ENCODE results near the gene RBKS.
A peak's percentile ranks its signal among the peaks of the same experiment; 100 is the strongest.
"Not testable (repeated sequence)": the region's sequence is repeated elsewhere in the genome, so short reads cannot be mapped to it uniquely, and the experiment has no call there.

The RBKS gene

GRCh38 chr2:27762951-27763906 is 127.0 kb downstream of the RBKS start:
- DNase-seq (ENCODE audit: low spot score): no peak

GRCh38 chr2:27756544-27757498 is 133.4 kb downstream of the RBKS start:
- peak; percentile 14 for DNase-seq (ENCODE audit: low spot score)

- no peak for DNase-seq (ENCODE audit: low spot score)
Measured at GRCh38 chr2:27756091-27756490, 134.1 kb downstream of the RBKS start.

- DNase-seq (ENCODE audit: low spot score): no peak
Measured at GRCh38 chr2:27754831-27755230, 135.4 kb downstream of the RBKS start.

GRCh38 chr2:27754138-27754588 is 136.0 kb downstream of the RBKS start:
- DNase-seq (ENCODE audit: low spot score): peak; percentile 59

GRCh38 chr2:27752551-27753237 is 137.5 kb downstream of the RBKS start:
- DNase-seq (ENCODE audit: low spot score): peak; percentile 52

- no peak for DNase-seq (ENCODE audit: low spot score)
Measured at GRCh38 chr2:27751377-27751776, 138.8 kb downstream of the RBKS start.

- DNase-seq (ENCODE audit: low spot score): not testable (repeated sequence)
Measured at GRCh38 chr2:27748803-27749554, 141.2 kb downstream of the RBKS start.

GRCh38 chr2:27747827-27748352 is 142.3 kb downstream of the RBKS start:
- DNase-seq (ENCODE audit: low spot score): no peak

- DNase-seq (ENCODE audit: low spot score): no peak
Measured at GRCh38 chr2:27746325-27746724, 143.9 kb downstream of the RBKS start.

GRCh38 chr2:27745494-27745893 is 144.7 kb downstream of the RBKS start:
- DNase-seq (ENCODE audit: low spot score): not testable (repeated sequence)

- no peak for DNase-seq (ENCODE audit: low spot score)
Measured at GRCh38 chr2:27742571-27742970, 147.6 kb downstream of the RBKS start.

- peak; percentile 30 for DNase-seq (ENCODE audit: low spot score)
Measured at GRCh38 chr2:27741673-27742072, 148.5 kb downstream of the RBKS start.

GRCh38 chr2:27739058-27739373 is 151.2 kb downstream of the RBKS start:
- DNase-seq (ENCODE audit: low spot score): no peak

- DNase-seq (ENCODE audit: low spot score): no peak
Measured at GRCh38 chr2:27738349-27739057, 151.7 kb downstream of the RBKS start.

- DNase-seq (ENCODE audit: low spot score): peak; percentile 39
Measured at GRCh38 chr2:27737676-27738348, 152.4 kb downstream of the RBKS start.

GRCh38 chr2:27736890-27737204 is 153.3 kb downstream of the RBKS start:
- no peak for DNase-seq (ENCODE audit: low spot score)

GRCh38 chr2:27736031-27736889 is 153.9 kb downstream of the RBKS start:
- no peak for DNase-seq (ENCODE audit: low spot score)

Measured in LoVo (cell line).